CD4-positive, alpha-beta T cell treated with Interleukin-15 for 4 hours (primary cell): ENCODE results near the gene NKX1-1.
"Not testable (repeated sequence)": the region's sequence is repeated elsewhere in the genome, so short reads cannot be mapped to it uniquely, and the experiment has no call there.

Source experiments
- DNase-seq: peaks from one replicate; pipeline ENCODE4 v3.0.0-alpha.2; 2020; ENCODE audit warnings: low spot score

NKX1-1 gene

DNA sequence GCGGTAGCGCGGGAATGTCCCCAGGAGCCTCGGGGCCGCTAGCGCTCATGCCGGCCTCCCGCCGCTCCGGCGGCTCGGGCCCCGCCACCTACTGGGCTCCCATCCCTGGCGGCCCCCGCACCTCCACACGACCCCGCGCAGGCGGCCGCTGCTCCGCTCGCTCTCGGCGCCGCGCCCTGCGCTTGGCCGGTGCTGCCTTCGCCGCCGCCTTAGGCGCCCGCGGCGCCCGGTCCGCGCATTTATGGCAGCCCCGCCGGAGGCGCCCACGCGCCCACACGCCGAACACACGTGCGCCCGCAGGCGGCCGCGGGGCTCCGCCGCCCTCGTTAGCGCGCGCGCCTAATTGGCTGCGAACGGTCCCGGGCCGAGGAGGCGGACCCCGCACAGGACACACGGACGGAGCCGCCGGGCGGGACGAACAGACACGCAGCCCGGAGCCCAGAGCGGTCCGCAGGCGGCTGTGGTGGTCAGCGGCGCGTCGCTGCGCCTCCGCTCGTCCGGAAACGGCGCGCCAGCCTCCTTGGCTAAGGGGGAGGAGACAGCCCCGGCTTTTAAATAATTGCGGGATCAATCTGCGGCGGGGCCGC is at the start of gene NKX1-1:
Gene NKX1-1 (minus strand): TSS at position 49 of the 587 bp plus-strand sequence. CDS start 0 bp downstream, at position 49.
- no peak for DNase-seq

- DNase-seq: no peak
Observed at GRCh38 chr4:1453731-1454130, 47.5 kb upstream of the NKX1-1 start.

GRCh38 chr4:1452431-1453051 is 46.3 kb upstream of the NKX1-1 start:
- DNase-seq: no peak

DNA sequence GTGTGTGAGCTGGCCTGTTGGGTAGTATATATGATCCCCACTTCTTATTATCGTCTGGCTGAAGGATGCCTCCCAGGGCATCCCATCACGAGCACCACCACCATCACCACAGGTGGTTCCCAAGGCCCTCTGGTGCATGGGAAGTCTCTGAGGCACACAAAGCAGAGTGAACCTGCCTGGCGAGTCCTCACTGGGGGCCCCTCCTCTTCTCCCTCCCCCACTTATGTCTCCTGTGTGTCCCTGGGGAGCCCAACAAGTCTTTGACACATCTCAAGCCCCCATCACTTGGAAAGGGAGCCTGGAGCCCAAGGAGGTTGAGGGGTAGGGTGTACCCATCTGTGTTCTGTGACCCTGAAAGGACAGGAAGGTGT is 45.5 kb upstream of the NKX1-1 start:
- DNase-seq: no peak

GRCh38 chr4:1451106-1451751 is 45.0 kb upstream of the NKX1-1 start:
- no peak for DNase-seq

DNA sequence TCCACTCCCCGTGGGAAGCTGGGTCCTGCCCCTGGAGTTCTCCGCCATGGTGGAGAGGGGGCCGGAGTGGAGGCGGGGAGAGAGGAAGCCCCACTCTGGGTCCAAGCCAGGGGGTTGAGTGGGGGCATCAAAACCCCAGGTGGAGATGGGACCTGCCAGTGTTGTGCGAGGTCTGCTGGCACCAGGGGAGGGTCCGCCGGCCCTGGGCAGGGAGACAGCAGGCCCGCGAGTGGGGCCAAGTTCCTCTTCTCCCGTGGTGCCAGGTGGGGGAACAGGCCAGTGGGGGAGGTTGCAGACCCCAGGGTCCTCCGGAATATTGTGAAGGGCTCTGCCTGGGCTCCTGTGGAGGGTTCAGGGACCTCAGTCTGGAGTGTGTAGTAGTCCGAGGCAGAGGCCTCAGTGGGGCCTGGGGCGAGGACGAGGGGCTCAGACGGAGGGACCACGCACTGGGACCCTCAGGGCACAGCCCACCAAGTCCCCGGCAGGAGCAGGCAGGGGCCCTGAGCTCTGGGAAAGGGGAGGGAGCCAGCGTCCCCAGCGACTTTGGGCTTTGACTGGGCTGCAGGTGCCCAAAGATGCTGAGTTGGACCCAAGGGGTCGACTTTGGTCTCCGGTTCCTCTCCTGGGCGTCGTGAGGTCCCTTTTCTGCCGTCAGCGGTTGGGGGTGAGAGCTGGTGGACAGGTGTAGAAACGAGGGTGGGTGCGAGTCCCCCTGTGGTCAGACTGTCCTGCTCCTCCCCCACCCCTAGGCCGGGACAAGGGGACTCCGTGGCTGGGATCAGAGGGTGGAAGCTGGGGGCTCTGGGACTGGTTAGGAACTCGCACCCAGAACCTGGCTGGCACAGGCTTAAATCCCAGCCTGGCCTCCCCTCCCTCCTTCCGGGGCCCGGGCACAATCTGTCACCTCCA is 43.8 kb upstream of the NKX1-1 start:
- DNase-seq: no peak

DNA sequence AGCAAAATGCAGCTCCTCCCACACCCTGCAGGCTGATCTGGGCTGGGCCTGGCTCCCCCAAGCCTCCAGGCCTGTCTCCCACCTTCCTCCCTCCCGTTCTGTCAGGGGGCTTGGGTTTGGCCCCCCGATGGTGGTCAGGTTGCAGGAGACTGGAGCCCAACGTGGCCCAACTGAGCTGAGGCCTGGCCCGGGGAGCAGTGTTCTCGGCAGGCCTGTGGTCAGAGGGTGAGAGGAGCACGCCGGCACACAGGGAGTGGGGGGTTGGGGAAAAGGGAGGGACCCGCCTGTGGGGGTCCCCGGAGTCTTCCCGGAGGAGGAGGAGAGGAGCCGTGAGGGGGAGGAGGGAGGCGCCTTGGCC is 43.2 kb upstream of the NKX1-1 start:
- no peak for DNase-seq

- DNase-seq: no peak
Observed at GRCh38 chr4:1448589-1449420, 42.6 kb upstream of the NKX1-1 start.

DNA sequence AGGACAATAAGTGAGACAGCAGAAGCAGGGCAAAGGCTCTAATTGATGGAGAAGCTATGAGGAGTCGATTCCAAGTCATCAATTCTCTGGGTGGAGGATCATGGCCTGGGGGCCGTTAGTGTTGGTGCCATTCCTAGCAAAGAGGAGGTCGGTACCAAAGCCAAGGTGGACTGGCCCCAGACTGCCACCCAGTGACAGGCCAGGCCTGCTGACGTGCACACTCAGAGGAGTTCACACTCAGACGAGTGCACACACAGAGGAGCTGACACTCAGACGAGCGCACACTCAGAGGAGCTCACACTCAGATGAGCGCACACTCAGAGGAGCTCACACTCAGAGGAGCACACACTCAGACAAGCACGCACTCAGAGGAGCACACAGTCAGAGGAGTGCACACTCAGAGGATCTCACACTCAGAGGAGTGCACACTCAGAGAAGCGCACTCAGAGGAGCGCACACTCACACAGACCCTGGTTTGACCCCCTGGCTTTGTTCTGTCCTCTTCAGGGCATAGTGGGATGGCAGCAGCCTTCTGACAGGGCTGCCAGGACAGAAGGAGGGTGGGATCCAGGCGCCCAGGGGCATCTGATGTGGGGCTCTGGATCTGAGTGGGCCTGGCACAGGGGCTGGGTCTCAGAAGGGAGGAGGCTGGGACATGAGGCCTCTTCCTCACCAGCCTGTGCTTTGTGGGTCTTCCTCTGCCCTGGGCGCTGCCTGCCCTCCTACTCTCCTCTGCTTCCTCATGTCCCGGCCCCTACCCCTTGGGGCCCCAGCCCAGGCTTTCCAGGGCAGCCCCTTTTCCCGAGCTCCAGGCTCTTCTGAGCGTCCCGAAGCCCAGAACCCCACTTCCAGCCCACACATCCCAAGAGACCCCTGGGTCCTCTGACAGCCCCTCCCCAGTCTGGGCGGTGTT is 41.7 kb upstream of the NKX1-1 start:
- no peak for DNase-seq

DNA sequence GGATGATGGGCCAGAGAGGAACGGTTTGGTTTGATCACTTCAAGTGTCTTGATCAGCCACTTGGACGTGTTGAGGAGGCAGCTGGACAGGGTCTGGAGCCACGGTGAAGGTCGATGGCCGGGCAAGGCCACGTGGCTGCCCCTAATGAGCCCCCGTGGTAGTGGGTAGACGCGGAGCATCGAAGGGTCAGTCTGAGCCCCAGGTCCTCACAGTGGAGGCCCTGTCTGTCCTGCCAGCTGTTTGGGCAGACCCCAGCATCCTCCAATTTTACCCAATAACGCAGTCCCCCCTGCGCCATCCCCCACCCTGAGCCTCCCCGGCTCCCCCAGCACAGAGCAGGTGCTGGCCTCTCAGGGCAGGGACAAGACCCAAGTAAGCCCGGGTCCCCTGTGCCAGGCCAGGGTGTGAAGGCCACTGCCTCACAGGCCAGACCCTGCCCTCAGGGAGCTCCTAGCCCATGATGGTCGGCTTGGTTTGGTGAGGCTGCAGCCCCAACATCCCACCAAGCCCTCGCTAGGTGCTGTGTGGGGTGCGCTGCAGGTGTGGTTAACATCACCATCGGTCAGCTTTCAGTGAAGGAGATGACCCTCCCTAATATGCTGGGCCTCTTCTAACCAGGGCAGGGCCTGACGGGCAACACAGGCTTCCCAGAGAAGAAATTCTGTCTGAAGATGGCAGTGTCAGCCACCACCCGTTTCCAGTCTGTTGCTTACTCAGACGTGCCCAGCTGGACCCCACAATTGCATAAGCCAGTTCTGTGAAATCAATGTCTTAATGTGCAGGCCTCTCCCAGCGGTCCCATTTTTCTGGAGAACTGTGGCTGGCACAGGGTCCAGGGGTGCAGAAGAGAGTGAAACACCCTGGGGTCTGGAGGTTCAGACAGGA is 40.5 kb upstream of the NKX1-1 start:
- DNase-seq: no peak

- no peak for DNase-seq
Observed at GRCh38 chr4:1445716-1446445, 39.6 kb upstream of the NKX1-1 start.

GRCh38 chr4:1443688-1444172 is 37.5 kb upstream of the NKX1-1 start:
- not testable (repeated sequence) for DNase-seq

DNA sequence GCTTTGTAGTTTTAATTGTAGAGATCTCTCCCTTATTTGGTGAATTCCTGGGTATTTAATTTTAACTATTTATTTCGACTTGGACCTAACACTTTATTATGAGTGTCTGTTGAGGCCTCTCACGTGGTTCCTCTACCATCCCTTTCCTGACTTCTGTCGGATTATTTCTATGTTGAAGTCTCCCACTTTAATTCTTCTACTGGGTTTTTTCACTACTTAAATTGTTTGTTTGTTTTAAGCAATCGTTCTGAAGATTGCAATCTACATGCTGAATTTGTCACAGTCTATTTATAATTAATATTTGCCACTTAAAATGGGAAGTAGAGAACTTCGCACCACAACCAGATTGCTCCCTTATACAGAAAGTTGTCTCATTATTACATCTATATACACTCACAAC is 20.8 kb upstream of the NKX1-1 start:
- no peak for DNase-seq

DNA sequence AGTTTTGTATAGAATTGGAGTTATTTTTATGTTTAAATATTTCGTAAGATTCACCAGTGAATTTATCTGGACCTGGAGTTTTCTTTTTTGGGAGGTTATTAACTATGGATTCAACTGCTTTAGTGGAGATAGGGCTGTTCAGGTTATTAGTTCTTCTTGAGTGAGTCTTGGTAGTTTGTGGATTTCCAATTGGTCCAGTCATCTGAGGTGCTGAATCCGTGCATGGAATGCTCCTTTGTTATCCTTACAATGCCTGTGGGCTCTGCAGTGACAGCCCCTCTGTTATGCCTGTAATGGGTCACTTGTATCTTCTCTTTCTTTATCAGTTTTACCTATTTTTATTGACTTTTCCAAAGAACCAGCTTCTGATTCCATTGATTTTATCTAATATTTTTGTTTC is 15.4 kb upstream of the NKX1-1 start:
- no peak for DNase-seq

GRCh38 chr4:1419708-1420107 is 13.5 kb upstream of the NKX1-1 start:
- DNase-seq: no peak

DNA sequence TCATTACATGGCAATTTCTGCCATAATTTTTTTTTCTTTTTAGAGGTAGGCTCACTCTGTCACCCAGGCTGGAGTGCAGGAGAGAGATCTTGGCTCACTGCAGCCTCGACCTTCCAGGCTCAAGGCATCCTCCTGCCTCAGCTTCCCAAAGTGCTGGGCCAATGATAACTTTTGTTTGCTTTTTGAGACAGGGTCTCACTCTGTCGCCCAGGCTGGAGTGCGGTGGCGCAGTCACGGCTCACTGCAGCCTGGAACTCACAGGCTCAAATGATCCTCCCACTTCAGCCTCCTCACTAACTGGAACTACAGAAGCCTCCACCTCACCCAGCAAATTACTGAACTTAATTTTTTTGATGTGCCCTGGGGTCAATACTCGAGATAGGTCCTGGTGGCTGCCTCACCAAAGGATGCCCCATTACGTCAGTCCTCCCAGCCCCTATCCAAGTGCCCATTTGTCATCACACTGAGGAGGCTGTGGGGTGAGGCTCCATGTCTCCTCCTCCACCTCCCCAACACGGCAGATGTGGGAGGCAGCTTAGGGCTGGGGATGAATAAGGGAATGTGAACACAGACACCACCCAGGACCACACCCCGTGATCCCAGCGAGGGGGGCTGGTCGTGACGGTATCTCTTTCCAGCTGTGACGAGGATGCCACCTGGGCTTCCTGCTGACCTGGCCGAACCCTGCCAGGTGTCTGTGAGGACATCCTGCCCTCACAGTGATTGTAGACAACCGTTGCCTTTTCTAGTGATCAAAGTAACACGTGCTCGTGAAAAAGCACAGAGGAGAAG is 12.4 kb upstream of the NKX1-1 start:
- no peak for DNase-seq

DNA sequence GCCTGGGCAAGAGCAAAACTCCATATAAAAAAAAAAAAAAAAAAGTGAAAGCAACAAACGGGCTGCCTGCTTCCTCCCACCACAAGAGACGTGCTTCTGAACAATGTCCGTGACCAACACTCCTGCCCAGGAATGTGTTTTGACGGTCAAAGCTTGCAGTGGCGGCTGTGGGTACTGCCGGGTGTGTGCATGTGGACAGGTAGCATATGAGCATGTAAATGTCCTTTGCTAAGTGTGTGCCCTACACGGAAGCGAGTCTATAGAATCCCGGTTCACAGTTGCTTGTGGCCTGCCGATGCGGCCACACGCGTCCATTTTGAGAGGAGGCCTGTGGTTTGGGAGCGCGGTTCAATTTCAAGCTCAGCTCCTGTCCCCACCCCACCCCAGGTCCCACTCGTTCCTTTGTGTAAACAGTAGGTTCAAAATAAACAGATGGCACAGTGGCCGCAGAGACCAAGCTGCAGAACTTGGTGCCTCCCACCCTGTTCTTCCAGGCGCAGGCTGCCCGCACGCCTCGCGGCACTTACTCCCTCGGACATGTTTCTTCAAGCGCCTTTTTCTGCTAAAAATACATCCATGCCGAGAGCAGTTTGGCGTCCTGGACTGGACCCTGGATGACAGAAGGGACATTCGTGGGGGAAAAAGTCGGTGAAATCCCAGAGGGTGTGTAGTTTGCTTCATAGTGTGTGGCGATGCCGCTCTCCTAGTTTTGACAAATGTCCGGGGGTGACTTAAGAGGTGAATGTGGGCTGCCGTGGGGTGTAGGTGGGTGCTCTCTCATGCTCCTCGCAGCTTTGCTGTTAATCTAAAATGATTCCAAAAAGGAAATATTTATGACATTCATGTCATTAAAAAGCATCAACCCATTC is 11.5 kb upstream of the NKX1-1 start:
- DNase-seq: no peak
